Glutamatergic neuron (in vitro differentiated cells): ENCODE data around the gene CALCB. TPM values are rescaled to one million over a fixed set of nuclear protein-coding genes. Genes with fewer than 3 reads are reported as not detected.

Experiments used
- DNase-seq: peaks from one replicate; pipeline ENCODE4 v3.0.0; 2022
- H3K27ac Mint-ChIP-seq: one replicate; pipeline ENCODE4 v1.8.0; 2020; ENCODE audit warnings: mild to moderate bottlenecking, mixed read lengths, inconsistent platforms; ENCODE audit not compliant: unreplicated experiment
- H3K27me3 Mint-ChIP-seq: one replicate; pipeline ENCODE4 v1.8.0; 2020; ENCODE audit warnings: mild to moderate bottlenecking, moderate library complexity, mixed read lengths, inconsistent platforms; ENCODE audit not compliant: unreplicated experiment
- H3K36me3 Mint-ChIP-seq: one replicate; pipeline ENCODE4 v1.8.0; 2020; ENCODE audit warnings: mild to moderate bottlenecking, mixed read lengths, inconsistent platforms; ENCODE audit not compliant: unreplicated experiment
- H3K4me1 Mint-ChIP-seq: one replicate; pipeline ENCODE4 v1.8.0; 2020; ENCODE audit warnings: mild to moderate bottlenecking, low read depth, mixed read lengths, inconsistent platforms; ENCODE audit not compliant: unreplicated experiment
- H3K4me3 Mint-ChIP-seq: one replicate; pipeline ENCODE4 v1.8.0; 2020; ENCODE audit warnings: mild to moderate bottlenecking, mixed read lengths, inconsistent platforms; ENCODE audit not compliant: unreplicated experiment
- H3K9me3 Mint-ChIP-seq: one replicate; pipeline ENCODE4 v1.8.0; 2020; ENCODE audit warnings: mild to moderate bottlenecking, moderate library complexity, mixed read lengths, inconsistent platforms; ENCODE audit not compliant: unreplicated experiment
- total RNA-seq: library from RNA; stranded (reverse); fragmentation: NEBNext Ultra II Directional; extraction: Animal tissue kit (Norgen Biotek cat#: 25700); gene quantifications from one replicate; pipeline ENCODE4 v1.2.1, GENCODE V29; 2021; ENCODE audit not compliant: unreplicated experiment
- TF ChIP-seq, protein P1 (sequence below): fragments of 200-600 bp; sonication (generic); IDR thresholded peaks from one replicate; pipeline ENCODE4 v1.5.0; 2021; ENCODE audit not compliant: partially characterized antibody, unreplicated experiment

The CALCB gene
- total RNA-seq, 1 donor from 2014 or later, result 0.74 TPM

DNA sequence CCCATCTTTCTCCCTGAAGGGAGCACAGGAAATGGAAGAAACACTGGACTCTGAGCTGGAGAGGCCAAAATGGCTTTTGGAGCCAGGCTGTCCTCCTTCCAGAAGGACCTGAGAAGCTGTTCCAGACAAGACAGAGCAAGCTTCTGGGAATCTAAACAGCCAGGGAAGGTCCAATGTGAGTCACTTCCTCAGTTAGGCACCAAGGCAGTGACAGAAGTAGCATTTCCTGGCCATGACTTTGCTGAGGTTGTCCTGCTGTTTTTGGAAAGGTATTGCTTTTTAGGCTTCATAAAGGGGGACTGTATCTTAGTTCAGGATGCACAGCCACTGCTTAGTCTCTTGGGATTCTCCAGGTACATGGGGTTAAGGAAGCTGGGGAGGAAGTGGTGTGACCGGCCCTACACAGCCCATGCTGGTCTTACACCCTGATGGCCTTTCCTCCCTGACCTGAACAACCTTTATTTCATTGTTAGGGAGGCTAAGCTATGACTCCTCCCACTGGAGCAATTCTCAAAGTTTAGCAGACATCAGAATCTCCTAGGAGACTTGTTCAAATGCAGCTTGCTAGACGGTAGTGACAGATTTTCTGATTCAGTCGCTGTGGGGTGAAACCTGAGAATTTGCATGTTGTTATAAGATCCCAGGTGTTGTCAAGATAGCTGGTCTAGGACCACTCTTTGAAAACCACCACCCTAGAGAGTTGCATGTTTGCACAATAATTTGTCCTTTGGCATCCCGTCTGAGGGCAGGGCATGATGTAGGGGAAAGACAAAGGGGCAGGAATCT, 34.5 kb downstream of the CALCB start:
- TF ChIP-seq, protein P1, sequence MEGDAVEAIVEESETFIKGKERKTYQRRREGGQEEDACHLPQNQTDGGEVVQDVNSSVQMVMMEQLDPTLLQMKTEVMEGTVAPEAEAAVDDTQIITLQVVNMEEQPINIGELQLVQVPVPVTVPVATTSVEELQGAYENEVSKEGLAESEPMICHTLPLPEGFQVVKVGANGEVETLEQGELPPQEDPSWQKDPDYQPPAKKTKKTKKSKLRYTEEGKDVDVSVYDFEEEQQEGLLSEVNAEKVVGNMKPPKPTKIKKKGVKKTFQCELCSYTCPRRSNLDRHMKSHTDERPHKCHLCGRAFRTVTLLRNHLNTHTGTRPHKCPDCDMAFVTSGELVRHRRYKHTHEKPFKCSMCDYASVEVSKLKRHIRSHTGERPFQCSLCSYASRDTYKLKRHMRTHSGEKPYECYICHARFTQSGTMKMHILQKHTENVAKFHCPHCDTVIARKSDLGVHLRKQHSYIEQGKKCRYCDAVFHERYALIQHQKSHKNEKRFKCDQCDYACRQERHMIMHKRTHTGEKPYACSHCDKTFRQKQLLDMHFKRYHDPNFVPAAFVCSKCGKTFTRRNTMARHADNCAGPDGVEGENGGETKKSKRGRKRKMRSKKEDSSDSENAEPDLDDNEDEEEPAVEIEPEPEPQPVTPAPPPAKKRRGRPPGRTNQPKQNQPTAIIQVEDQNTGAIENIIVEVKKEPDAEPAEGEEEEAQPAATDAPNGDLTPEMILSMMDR, result no peak
- peaks cover 2% of the 10 kb centered on the region for H3K9me3 Mint-ChIP-seq
- no peak for DNase-seq
- H3K4me1 Mint-ChIP-seq, result peaks cover 3% of the 10 kb centered on the region
- no peak overlapping the region for H3K27ac Mint-ChIP-seq
- peaks cover 6% of the 10 kb centered on the region for H3K36me3 Mint-ChIP-seq
- H3K27me3 Mint-ChIP-seq, result no peaks in the 10 kb centered on the region
- H3K4me3 Mint-ChIP-seq, result no peak overlapping the region

GRCh38 chr11:15108592-15109130, 35.3 kb downstream of the CALCB start:
- TF ChIP-seq, protein P1, result no peak
- Mint-ChIP-seq H3K27me3 (no peaks in the 10 kb centered on the region), H3K4me1 (peaks cover 3% of the 10 kb centered on the region), H3K27ac (no peak overlapping the region), H3K9me3 (peaks cover 3% of the 10 kb centered on the region), H3K36me3 (peaks cover 1% of the 10 kb centered on the region), H3K4me3 (no peak overlapping the region)
- DNase-seq, result no peak

- Mint-ChIP-seq H3K27me3 (peaks cover 2% of the 10 kb centered on the region), H3K4me1 (peaks cover 3% of the 10 kb centered on the region), H3K27ac (no peak overlapping the region), H3K9me3 (peaks cover 3% of the 10 kb centered on the region), H3K4me3 (no peak overlapping the region), H3K36me3 (no peaks in the 10 kb centered on the region)
- DNase-seq, result no peak
- TF ChIP-seq, protein P1, result no peak
Measured at GRCh38 chr11:15109602-15110001, 36.2 kb downstream of the CALCB start.

DNA sequence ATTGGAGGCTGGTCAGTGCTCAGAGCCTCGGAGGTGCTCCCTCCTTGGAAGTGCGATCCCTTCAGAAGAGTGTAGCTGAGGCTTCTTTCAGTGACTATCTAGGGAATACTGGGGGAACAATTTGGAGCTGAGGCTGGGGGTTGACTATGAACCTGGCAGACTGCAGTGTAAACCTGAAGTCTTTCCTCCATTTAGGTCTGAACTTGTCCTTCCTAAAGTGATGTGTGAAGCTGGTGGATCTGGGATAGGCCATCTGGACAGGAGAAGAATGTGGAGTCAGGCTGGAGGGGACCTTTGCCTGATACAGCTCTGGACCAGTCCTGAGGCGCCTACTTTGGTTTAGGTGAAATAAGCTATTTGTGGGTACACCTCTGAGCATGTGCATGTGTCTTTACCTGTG, 37.8 kb downstream of the CALCB start:
- Mint-ChIP-seq H3K36me3 (no peaks in the 10 kb centered on the region), H3K4me1 (peaks cover 3% of the 10 kb centered on the region), H3K27me3 (peaks cover 5% of the 10 kb centered on the region), H3K4me3 (no peak overlapping the region), H3K9me3 (peaks cover 3% of the 10 kb centered on the region), H3K27ac (no peak overlapping the region)
- DNase-seq, result no peak
- TF ChIP-seq, protein P1, result no peak

- TF ChIP-seq, protein P1, result no peak
- H3K4me1 Mint-ChIP-seq, result no peaks in the 10 kb centered on the region
- H3K27ac Mint-ChIP-seq, result no peak overlapping the region
- no peak for DNase-seq
- peaks cover 3% of the 10 kb centered on the region for H3K9me3 Mint-ChIP-seq
- peaks cover 5% of the 10 kb centered on the region for H3K27me3 Mint-ChIP-seq
- H3K4me3 Mint-ChIP-seq, result no peak overlapping the region
- H3K36me3 Mint-ChIP-seq, result no peaks in the 10 kb centered on the region
Measured at GRCh38 chr11:15112131-15112541, 38.7 kb downstream of the CALCB start.
